ENCODE measurements around the gene RAB40AL.

DNA sequence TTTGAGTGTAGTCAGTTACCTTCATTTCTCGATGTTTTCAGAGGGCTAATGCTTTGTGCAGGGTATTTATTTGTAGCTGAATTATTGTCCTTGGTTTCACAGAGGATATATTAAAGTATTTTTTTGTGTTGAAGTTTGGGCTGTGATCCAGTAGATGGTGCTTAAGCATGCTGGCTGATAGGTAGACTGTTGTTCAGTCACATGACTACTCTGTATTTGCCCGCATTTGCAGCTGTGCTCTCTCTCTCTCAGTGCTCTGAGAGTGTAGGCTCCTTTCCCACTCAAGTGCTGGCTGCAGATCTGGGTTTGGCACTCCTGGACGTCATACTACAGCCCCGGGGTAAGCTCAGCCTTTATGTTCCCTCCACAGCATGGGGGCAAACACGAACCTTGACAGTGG lies 21.7 kb downstream of the RAB40AL start:
- TF ChIP-seq, protein P1, sequence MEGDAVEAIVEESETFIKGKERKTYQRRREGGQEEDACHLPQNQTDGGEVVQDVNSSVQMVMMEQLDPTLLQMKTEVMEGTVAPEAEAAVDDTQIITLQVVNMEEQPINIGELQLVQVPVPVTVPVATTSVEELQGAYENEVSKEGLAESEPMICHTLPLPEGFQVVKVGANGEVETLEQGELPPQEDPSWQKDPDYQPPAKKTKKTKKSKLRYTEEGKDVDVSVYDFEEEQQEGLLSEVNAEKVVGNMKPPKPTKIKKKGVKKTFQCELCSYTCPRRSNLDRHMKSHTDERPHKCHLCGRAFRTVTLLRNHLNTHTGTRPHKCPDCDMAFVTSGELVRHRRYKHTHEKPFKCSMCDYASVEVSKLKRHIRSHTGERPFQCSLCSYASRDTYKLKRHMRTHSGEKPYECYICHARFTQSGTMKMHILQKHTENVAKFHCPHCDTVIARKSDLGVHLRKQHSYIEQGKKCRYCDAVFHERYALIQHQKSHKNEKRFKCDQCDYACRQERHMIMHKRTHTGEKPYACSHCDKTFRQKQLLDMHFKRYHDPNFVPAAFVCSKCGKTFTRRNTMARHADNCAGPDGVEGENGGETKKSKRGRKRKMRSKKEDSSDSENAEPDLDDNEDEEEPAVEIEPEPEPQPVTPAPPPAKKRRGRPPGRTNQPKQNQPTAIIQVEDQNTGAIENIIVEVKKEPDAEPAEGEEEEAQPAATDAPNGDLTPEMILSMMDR (IDR thresholded peaks at IDR 0.05) = no peak
- TF ChIP-seq POLR2AphosphoS5 (IDR thresholded peaks at IDR 0.05; ENCODE audit: low read depth, low read length) (no peak), SIN3A (IDR thresholded peaks at IDR 0.05; ENCODE audit: borderline replicate concordance, insufficient read depth, low read depth, low read length) (no peak)
- TF ChIP-seq, protein P2, sequence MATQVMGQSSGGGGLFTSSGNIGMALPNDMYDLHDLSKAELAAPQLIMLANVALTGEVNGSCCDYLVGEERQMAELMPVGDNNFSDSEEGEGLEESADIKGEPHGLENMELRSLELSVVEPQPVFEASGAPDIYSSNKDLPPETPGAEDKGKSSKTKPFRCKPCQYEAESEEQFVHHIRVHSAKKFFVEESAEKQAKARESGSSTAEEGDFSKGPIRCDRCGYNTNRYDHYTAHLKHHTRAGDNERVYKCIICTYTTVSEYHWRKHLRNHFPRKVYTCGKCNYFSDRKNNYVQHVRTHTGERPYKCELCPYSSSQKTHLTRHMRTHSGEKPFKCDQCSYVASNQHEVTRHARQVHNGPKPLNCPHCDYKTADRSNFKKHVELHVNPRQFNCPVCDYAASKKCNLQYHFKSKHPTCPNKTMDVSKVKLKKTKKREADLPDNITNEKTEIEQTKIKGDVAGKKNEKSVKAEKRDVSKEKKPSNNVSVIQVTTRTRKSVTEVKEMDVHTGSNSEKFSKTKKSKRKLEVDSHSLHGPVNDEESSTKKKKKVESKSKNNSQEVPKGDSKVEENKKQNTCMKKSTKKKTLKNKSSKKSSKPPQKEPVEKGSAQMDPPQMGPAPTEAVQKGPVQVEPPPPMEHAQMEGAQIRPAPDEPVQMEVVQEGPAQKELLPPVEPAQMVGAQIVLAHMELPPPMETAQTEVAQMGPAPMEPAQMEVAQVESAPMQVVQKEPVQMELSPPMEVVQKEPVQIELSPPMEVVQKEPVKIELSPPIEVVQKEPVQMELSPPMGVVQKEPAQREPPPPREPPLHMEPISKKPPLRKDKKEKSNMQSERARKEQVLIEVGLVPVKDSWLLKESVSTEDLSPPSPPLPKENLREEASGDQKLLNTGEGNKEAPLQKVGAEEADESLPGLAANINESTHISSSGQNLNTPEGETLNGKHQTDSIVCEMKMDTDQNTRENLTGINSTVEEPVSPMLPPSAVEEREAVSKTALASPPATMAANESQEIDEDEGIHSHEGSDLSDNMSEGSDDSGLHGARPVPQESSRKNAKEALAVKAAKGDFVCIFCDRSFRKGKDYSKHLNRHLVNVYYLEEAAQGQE (IDR thresholded peaks at IDR 0.05; ENCODE audit: insufficient read depth in 1 of 2, low read depth in 2 of 2, low read length in 1 of 2) = no peak

Data from Panc1 (cell line).